Astrocyte (in vitro differentiated cells and primary cell): ENCODE results near the gene MYL7.

Source experiments
- CTCF ChIP-seq: IDR thresholded peaks from 2 replicates; pipeline ENCODE4 v1.5.1; 2011; ENCODE audit warnings: low read depth, mild to moderate bottlenecking, inconsistent platforms, low read length, moderate library complexity; ENCODE audit not compliant: insufficient read depth
- EZH2 ChIP-seq: IDR thresholded peaks from 2 replicates; pipeline ENCODE4 v1.6.1; 2012; ENCODE audit warnings: mild to moderate bottlenecking, low read length, inconsistent platforms; ENCODE audit not compliant: insufficient read depth

DNA sequence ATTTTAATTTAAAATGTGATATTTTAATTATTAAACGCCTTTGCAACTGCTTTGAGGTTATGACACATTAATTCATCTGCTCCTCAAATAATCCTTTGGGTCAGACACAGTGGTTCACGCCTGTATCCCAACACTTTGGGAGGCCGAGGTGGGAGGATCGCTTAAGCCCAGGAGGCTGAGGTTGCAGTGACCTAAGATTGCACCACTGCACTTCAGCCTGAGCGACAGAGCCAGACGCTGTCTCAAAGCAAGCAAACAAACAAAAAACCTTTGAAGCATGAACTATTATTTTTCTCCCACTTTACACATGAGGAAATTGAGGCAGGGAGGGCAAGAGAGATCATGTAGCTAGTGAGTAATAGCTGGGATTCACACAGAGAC lies 16.3 kb downstream of the MYL7 start:
- no peak for TF ChIP-seq EZH2
- no peak for TF ChIP-seq CTCF
